HG02678 (cell line): ENCODE data around the gene NIPAL3.
"Not testable (repeated sequence)": the region's sequence is repeated elsewhere in the genome, so short reads cannot be mapped to it uniquely, and the experiment has no call there.

Source experiments
- ATAC-seq: cut with Tn5 transposase; IDR thresholded peaks from one replicate; pipeline ENCODE4 v1.9.1; 2021; ENCODE audit warnings: mild to moderate bottlenecking, moderate library complexity; ENCODE audit not compliant: unreplicated experiment

The NIPAL3 gene

GRCh38 chr1:24420547-24420946, 4.9 kb downstream of the NIPAL3 start:
- ATAC-seq, result no peak

GRCh38 chr1:24421502-24421901, 5.9 kb downstream of the NIPAL3 start:
- ATAC-seq, result no peak

GRCh38 chr1:24424207-24424606, 8.6 kb downstream of the NIPAL3 start:
- no peak for ATAC-seq

GRCh38 chr1:24424990-24425389, 9.4 kb downstream of the NIPAL3 start:
- ATAC-seq, result no peak

GRCh38 chr1:24425441-24425840, 9.8 kb downstream of the NIPAL3 start:
- ATAC-seq, result no peak

- no peak for ATAC-seq
Measured at GRCh38 chr1:24425922-24426321, 10.3 kb downstream of the NIPAL3 start.

- ATAC-seq, result no peak
Measured at GRCh38 chr1:24426744-24427544, 11.3 kb downstream of the NIPAL3 start.

GRCh38 chr1:24427545-24427862, 11.9 kb downstream of the NIPAL3 start:
- no peak for ATAC-seq

- ATAC-seq, result no peak
Measured at GRCh38 chr1:24435782-24436365, 20.3 kb downstream of the NIPAL3 start.

- ATAC-seq, result no peak
Measured at GRCh38 chr1:24437631-24438396, 22.2 kb downstream of the NIPAL3 start.

- ATAC-seq, result no peak
Measured at GRCh38 chr1:24438423-24438901, 22.9 kb downstream of the NIPAL3 start.

- ATAC-seq, result no peak
Measured at GRCh38 chr1:24440436-24440835, 24.8 kb downstream of the NIPAL3 start.

GRCh38 chr1:24441480-24441879, 25.9 kb downstream of the NIPAL3 start:
- no peak for ATAC-seq

GRCh38 chr1:24441996-24442668, 26.5 kb downstream of the NIPAL3 start:
- ATAC-seq, result no peak

- ATAC-seq, result no peak
Measured at GRCh38 chr1:24442764-24443163, 27.2 kb downstream of the NIPAL3 start.

- ATAC-seq, result no peak
Measured at GRCh38 chr1:24443241-24443656, 27.6 kb downstream of the NIPAL3 start.

GRCh38 chr1:24446446-24446845, 30.8 kb downstream of the NIPAL3 start:
- not testable (repeated sequence) for ATAC-seq

- no peak for ATAC-seq
Measured at GRCh38 chr1:24450316-24450715, 34.7 kb downstream of the NIPAL3 start.

- no peak for ATAC-seq
Measured at GRCh38 chr1:24450857-24451397, 35.3 kb downstream of the NIPAL3 start.

GRCh38 chr1:24451746-24452145, 36.1 kb downstream of the NIPAL3 start:
- ATAC-seq, result no peak

GRCh38 chr1:24452922-24453485, 37.4 kb downstream of the NIPAL3 start:
- ATAC-seq, result no peak
